HCT116 (cell line): Measurements from ENCODE around the gene PSTPIP2.

Experiments
- CTCF ChIP-seq, 3 experiments: fragments of 200-600 bp in 1 of 3; sonication (generic) in 1 of 3; IDR thresholded peaks in 2 of 3; conservative IDR thresholded peaks in 1 of 3; 2 replicates each; pipeline ENCODE4 v1.5.1; 2012 to 2017; ENCODE audit warnings: low read depth in 2 of 3, low read length in 2 of 3, antibody characterized with exemption in 1 of 3, borderline replicate concordance in 1 of 3, control low read depth in 1 of 3, mild to moderate bottlenecking in 1 of 3, mixed read lengths in 1 of 3, mixed run types in 1 of 3, moderate library complexity in 1 of 3; ENCODE audit not compliant: insufficient read depth in 1 of 3
- EZH2 ChIP-seq: fragments of 200-600 bp; sonication (generic); IDR thresholded peaks from 2 replicates; pipeline ENCODE4 v1.6.1; 2017; ENCODE audit warnings: antibody characterized with exemption, mixed run types
- JUND ChIP-seq: IDR thresholded peaks from 2 replicates; pipeline ENCODE4 v1.6.1; 2012
- MAX ChIP-seq: IDR thresholded peaks from 2 replicates; pipeline ENCODE4 v1.6.1; 2012
- POLR2A ChIP-seq: IDR thresholded peaks from 2 replicates; pipeline ENCODE4 v1.7.0; 2011; ENCODE audit warnings: borderline replicate concordance; ENCODE audit not compliant: insufficient read depth, insufficient read length; ENCODE audit errors: extremely low read depth
- POLR2AphosphoS5 ChIP-seq: IDR thresholded peaks from 2 replicates; pipeline ENCODE4 v1.6.1; 2011; ENCODE audit warnings: mild to moderate bottlenecking, low read depth, low read length, moderate library complexity
- TCF7L2 ChIP-seq: IDR thresholded peaks from 2 replicates; pipeline ENCODE4 v1.7.0; 2011; ENCODE audit warnings: borderline replicate concordance, inconsistent platforms; ENCODE audit not compliant: insufficient read depth, insufficient read length; ENCODE audit errors: extremely low read depth
- YY1 ChIP-seq: IDR thresholded peaks from 2 replicates; pipeline ENCODE4 v1.6.1; 2011; ENCODE audit warnings: low read length, low read depth, moderate library complexity, mild to moderate bottlenecking; ENCODE audit not compliant: insufficient replicate concordance; ENCODE audit errors: extremely low read depth
- TF ChIP-seq, protein P1 (sequence below): IDR thresholded peaks from 2 replicates; pipeline ENCODE4 v1.6.1; 2012

DNA sequence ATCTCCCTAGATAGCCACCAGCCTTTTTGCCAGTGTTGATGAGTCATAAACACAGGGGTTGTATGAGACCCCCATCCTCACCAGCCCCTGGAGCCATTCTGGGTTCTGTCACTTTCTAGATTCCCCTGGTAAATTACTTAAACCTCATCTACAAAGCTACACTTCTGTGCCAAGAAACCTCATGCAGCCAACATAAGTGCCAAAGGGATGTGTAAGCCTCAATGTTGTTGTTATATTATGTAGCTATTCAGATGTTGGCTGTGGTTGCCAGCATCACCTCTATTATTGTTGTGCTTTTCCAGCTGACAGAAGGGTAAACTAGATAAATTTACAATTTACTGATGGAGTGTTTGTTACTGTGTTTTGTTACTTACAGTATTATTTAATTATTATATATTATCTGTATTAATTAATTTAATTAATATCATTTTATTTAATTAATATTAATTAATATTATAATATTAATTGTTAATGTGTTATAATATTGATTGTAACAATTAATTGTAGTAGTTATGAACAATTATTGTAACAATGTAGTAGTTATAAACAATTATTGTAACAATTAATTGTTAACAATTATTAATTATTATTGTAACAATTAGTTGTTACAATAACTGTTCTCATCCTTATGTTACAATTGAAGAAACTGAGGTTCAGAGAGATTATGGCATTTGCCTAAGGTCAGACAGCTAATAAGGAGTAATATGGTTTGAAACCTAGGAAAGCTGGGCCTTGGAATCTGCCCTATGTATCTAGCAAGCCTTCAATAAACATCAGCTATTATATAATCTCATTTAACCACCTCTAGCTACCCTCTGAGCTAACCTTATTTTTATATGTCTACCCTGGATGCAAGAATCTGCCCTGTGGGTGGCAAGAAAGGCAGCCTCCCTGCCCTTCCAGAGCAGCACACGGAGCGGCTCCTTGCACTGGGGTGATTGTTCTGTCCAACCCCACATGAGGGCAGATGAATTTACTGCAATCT lies 36.1 kb downstream of the PSTPIP2 start:
- TF ChIP-seq EZH2 (no peak), JUND (no peak), CTCF (IDR thresholded peaks at IDR 0.05 in 2 of 3, conservative IDR thresholded peaks at IDR 0.05 in 1 of 3; ENCODE audit: borderline replicate concordance in 1 of 3, insufficient read depth in 1 of 3, low read depth in 2 of 3, low read length in 2 of 3) (no peak), POLR2AphosphoS5 (no peak), POLR2A (no peak), MAX (no peak), TCF7L2 (no peak), YY1 (no peak)
- TF ChIP-seq, protein P1, sequence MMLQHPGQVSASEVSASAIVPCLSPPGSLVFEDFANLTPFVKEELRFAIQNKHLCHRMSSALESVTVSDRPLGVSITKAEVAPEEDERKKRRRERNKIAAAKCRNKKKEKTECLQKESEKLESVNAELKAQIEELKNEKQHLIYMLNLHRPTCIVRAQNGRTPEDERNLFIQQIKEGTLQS = no peak
